NB4 (cell line): ENCODE measurements around the gene SNX9.

Experiments
- POLR2A ChIP-seq: IDR thresholded peaks from 2 replicates; pipeline ENCODE4 v1.6.1; 2011; ENCODE audit warnings: mild to moderate bottlenecking; ENCODE audit not compliant: insufficient read length; ENCODE audit errors: extremely low read depth
- TF ChIP-seq, protein P1 (sequence below): IDR thresholded peaks from one replicate; pipeline ENCODE4 v1.5.1; 2012; ENCODE audit warnings: low read depth, low read length
- TF ChIP-seq, protein P2 (sequence below): IDR thresholded peaks from 2 replicates; pipeline ENCODE4 v1.6.1; 2011; ENCODE audit warnings: low read depth, low read length

DNA sequence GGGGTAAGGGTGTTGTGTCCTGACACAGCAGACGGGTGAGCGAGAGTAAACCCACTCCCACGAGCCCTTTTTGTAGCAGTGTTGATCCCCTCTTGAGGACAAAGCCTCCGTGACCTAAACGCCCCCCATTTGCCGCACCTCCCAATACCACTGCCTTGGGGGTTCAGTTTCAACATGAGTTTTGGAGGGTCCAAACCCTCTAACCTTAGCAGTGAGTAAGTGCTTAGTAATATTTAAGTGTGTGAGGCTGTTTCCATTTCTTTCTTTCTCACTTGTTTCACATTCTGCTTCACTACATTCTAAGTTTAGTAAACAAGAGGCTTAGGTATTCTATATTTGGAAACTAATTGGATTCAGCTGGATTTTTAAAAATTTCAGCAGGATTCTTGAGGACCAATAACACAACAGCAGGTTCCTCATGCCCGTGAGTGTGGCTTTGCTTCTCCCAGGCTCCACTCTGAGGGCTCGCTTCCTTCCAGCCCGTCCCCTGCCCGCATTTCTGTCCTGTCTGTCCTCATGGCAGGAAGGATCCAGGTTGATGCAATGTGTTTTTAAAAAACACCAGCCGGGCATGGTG lies 41.2 kb downstream of the SNX9 start:
- no peak for TF ChIP-seq POLR2A
- TF ChIP-seq, protein P1, sequence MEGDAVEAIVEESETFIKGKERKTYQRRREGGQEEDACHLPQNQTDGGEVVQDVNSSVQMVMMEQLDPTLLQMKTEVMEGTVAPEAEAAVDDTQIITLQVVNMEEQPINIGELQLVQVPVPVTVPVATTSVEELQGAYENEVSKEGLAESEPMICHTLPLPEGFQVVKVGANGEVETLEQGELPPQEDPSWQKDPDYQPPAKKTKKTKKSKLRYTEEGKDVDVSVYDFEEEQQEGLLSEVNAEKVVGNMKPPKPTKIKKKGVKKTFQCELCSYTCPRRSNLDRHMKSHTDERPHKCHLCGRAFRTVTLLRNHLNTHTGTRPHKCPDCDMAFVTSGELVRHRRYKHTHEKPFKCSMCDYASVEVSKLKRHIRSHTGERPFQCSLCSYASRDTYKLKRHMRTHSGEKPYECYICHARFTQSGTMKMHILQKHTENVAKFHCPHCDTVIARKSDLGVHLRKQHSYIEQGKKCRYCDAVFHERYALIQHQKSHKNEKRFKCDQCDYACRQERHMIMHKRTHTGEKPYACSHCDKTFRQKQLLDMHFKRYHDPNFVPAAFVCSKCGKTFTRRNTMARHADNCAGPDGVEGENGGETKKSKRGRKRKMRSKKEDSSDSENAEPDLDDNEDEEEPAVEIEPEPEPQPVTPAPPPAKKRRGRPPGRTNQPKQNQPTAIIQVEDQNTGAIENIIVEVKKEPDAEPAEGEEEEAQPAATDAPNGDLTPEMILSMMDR = no peak
- TF ChIP-seq, protein P2, sequence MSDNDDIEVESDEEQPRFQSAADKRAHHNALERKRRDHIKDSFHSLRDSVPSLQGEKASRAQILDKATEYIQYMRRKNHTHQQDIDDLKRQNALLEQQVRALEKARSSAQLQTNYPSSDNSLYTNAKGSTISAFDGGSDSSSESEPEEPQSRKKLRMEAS = no peak
